OCI-LY1 (cell line): ENCODE results near the gene PER2.
A peak's percentile ranks its signal among the peaks of the same experiment; 100 is the strongest.

ENCODE experiments used
- H2AFZ ChIP-seq: fragments of 200-600 bp; sonication (generic), shearing (Covaris generic); 2 replicates; pipeline ENCODE4 v1.6.0; 2014; ENCODE audit warnings: antibody characterized with exemption, mild to moderate bottlenecking, low read length
- H3F3A ChIP-seq: fragments of 200-600 bp; sonication (generic), shearing (Covaris generic); 2 replicates; pipeline ENCODE4 v1.6.0; 2014; ENCODE audit warnings: mild to moderate bottlenecking, antibody characterized with exemption, low read length, moderate library complexity; ENCODE audit not compliant: insufficient read depth
- H3K27ac ChIP-seq: fragments of 200-600 bp; sonication (generic); 2 replicates; pipeline ENCODE4 v1.5.1; 2014; ENCODE audit warnings: low read length, mixed run types, mild to moderate bottlenecking, low read depth; ENCODE audit not compliant: poor library complexity, severe bottlenecking
- H3K27me3 ChIP-seq: fragments of 200-600 bp; sonication (generic); 2 replicates; pipeline ENCODE4 v1.6.0; 2014; ENCODE audit warnings: antibody characterized with exemption, mild to moderate bottlenecking, low read length, moderate library complexity; ENCODE audit not compliant: insufficient read depth
- H3K36me3 ChIP-seq: fragments of 200-600 bp; sonication (generic); 2 replicates; pipeline ENCODE4 v1.6.1; 2014; ENCODE audit warnings: mild to moderate bottlenecking, antibody characterized with exemption, low read length, moderate library complexity, mixed read lengths; ENCODE audit not compliant: insufficient read depth
- H3K4me1 ChIP-seq: fragments of 200-600 bp; sonication (generic); 2 replicates; pipeline ENCODE4 v1.5.1; 2014; ENCODE audit warnings: mild to moderate bottlenecking, low read length, moderate library complexity; ENCODE audit not compliant: insufficient read depth, severe bottlenecking
- H3K4me2 ChIP-seq: fragments of 200-600 bp; sonication (generic), shearing (Covaris generic); 2 replicates; pipeline ENCODE4 v1.6.1; 2014; ENCODE audit warnings: low read length
- H3K4me3 ChIP-seq: fragments of 200-600 bp; sonication (generic); 2 replicates; pipeline ENCODE4 v1.5.1; 2014; ENCODE audit warnings: low read length, low read depth, mild to moderate bottlenecking, mixed read lengths; ENCODE audit not compliant: poor library complexity, severe bottlenecking
- H3K79me2 ChIP-seq: fragments of 200-600 bp; shearing (Covaris generic); 2 replicates; pipeline ENCODE4 v1.6.1; 2016; ENCODE audit warnings: mixed run types, low read length, mixed read lengths; ENCODE audit not compliant: insufficient read depth
- H3K9ac ChIP-seq: fragments of 200-600 bp; sonication (generic), shearing (Covaris generic); 2 replicates; pipeline ENCODE4 v1.6.1; 2014; ENCODE audit warnings: mild to moderate bottlenecking, low read length, mixed read lengths
- H3K9me2 ChIP-seq: fragments of 200-600 bp; sonication (generic), shearing (Covaris generic); 2 replicates; pipeline ENCODE4 v1.6.1; 2014; ENCODE audit warnings: low read depth, mild to moderate bottlenecking, low read length, mixed read lengths
- H3K9me3 ChIP-seq: fragments of 200-600 bp; shearing (Covaris generic); 2 replicates; pipeline ENCODE4 v1.6.1; 2014; ENCODE audit warnings: low read length, mixed read lengths
- H4K20me1 ChIP-seq: fragments of 200-600 bp; sonication (generic), shearing (Covaris generic); 2 replicates; pipeline ENCODE4 v1.6.0; 2016; ENCODE audit warnings: mild to moderate bottlenecking, low read length; ENCODE audit not compliant: insufficient read depth
- CTCF ChIP-seq: fragments of 200-600 bp; sonication (generic), shearing (Covaris generic); IDR thresholded peaks from 2 replicates; pipeline ENCODE4 v1.5.1; 2017; ENCODE audit warnings: mild to moderate bottlenecking, antibody characterized with exemption, low read length, moderate library complexity, mixed read lengths
- EZH2 ChIP-seq: fragments of 200-600 bp; sonication (generic), shearing (Covaris generic); IDR thresholded peaks from 2 replicates; pipeline ENCODE4 v1.8.0; 2017; ENCODE audit warnings: borderline replicate concordance, mixed run types, mild to moderate bottlenecking, antibody characterized with exemption, low read length, moderate library complexity, mixed read lengths

The PER2 gene

GRCh38 chr2:238305092-238305862 is 16.9 kb upstream of the PER2 start:
- no peak overlapping the region for H3K9ac ChIP-seq
- H4K20me1 ChIP-seq, result no peaks in the 10 kb centered on the region
- no peaks in the 10 kb centered on the region for H3K79me2 ChIP-seq
- no peaks in the 10 kb centered on the region; the same call in 1 of the 2 replicates for H3K27me3 ChIP-seq
- peak; percentile 43 for TF ChIP-seq CTCF
- no peak for TF ChIP-seq EZH2
- H3K9me2 ChIP-seq, result no peaks in the 10 kb centered on the region
- H2AFZ ChIP-seq, result no peak overlapping the region
- peaks cover 15% of the 10 kb centered on the region for H3K4me1 ChIP-seq
- H3K27ac ChIP-seq, result no peak overlapping the region
- no peaks in the 10 kb centered on the region for H3K9me3 ChIP-seq
- H3K36me3 ChIP-seq, result no peaks in the 10 kb centered on the region
- H3K4me2 ChIP-seq, result no peak overlapping the region
- H3K4me3 ChIP-seq, result no peak overlapping the region
- H3F3A ChIP-seq, result no peaks in the 10 kb centered on the region

- TF ChIP-seq CTCF (no peak), EZH2 (no peak)
- H3K9me2 ChIP-seq, result no peaks in the 10 kb centered on the region
Measured at GRCh38 chr2:238304116-238304515, 15.7 kb upstream of the PER2 start.

GRCh38 chr2:238302751-238303150 is 14.3 kb upstream of the PER2 start:
- no peaks in the 10 kb centered on the region for H3K9me3 ChIP-seq
- no peaks in the 10 kb centered on the region for H3K9me2 ChIP-seq
- no peak overlapping the region for H3K9ac ChIP-seq
- H3K4me2 ChIP-seq, result no peak overlapping the region
- H3K36me3 ChIP-seq, result no peaks in the 10 kb centered on the region
- H3K27me3 ChIP-seq, result peaks cover 5% of the 10 kb centered on the region; the same call in 1 of the 2 replicates
- H3K27ac ChIP-seq, result no peak overlapping the region
- H4K20me1 ChIP-seq, result no peaks in the 10 kb centered on the region
- H3K4me3 ChIP-seq, result no peak overlapping the region
- TF ChIP-seq CTCF, result no peak
- TF ChIP-seq EZH2, result no peak
- H3F3A ChIP-seq, result no peaks in the 10 kb centered on the region
- no peaks in the 10 kb centered on the region for H3K79me2 ChIP-seq
- H3K4me1 ChIP-seq, result peaks cover 13% of the 10 kb centered on the region
- H2AFZ ChIP-seq, result no peak overlapping the region

More at GRCh38 chr2:238304116-238304515, 15.7 kb upstream of the PER2 start:
- Histone ChIP-seq H3K79me2 (no peaks in the 10 kb centered on the region), H3K4me1 (peaks cover 13% of the 10 kb centered on the region), H3K4me2 (no peak overlapping the region), H3K9ac (no peak overlapping the region), H3K36me3 (no peaks in the 10 kb centered on the region), H4K20me1 (no peaks in the 10 kb centered on the region), H2AFZ (no peak overlapping the region), H3K9me3 (no peaks in the 10 kb centered on the region), H3K27me3 (peaks cover 5% of the 10 kb centered on the region; the same call in 1 of the 2 replicates), H3F3A (no peaks in the 10 kb centered on the region), H3K4me3 (no peak overlapping the region), H3K27ac (no peak overlapping the region)
